ENCODE measurements around the gene SLC6A20. TPM values are rescaled to one million over a fixed set of nuclear protein-coding genes. Genes with fewer than 3 reads are reported as not detected.
A peak's percentile ranks its signal among the peaks of the same experiment; 100 is the strongest.

Gene SLC6A20, protein sequence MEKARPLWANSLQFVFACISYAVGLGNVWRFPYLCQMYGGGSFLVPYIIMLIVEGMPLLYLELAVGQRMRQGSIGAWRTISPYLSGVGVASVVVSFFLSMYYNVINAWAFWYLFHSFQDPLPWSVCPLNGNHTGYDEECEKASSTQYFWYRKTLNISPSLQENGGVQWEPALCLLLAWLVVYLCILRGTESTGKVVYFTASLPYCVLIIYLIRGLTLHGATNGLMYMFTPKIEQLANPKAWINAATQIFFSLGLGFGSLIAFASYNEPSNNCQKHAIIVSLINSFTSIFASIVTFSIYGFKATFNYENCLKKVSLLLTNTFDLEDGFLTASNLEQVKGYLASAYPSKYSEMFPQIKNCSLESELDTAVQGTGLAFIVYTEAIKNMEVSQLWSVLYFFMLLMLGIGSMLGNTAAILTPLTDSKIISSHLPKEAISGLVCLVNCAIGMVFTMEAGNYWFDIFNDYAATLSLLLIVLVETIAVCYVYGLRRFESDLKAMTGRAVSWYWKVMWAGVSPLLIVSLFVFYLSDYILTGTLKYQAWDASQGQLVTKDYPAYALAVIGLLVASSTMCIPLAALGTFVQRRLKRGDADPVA
- total RNA-seq: not detected in 2 replicates

DNA sequence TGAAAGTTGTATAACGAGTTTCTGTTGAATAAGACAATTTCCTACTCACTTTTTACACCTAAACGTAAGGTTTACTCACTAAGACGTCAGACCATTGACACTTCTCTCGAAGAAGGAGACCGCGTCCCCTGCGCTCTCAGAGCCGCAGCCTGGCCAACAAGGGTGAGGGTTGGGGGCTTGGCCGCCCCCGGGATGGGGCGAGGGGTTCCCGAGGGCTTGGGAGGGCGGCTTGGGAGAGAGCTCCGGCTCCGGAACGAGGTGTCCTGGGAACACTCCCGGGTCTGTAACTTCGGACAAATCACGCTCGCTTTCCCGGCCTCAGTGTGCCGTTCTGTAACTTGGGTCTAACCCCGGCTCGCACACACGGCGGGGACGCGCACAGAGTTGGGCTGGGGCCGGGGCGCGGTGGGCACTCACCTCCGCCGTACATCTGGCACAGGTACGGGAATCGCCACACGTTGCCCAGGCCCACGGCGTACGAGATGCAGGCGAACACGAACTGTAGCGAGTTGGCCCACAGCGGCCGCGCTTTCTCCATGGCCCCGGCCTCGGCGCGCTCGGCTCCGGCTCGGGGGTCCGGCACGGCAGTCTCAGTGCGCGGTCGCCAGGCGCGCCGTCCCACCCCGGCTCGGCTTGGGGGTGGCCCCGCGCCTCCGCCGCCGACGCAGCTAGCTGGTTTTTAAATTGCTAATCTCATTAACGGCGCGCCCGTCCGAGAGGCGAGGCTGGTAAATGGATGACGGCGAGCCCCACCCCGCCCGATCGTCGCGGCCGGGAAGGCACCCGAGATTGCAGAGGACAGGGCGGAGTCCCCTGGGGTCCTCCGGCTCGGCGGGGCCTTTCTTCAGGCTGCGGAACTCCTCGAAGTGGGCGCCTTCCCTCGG lies at the start of gene SLC6A20:
Gene SLC6A20, minus strand, starts transcription at position 655 of the 884 bp plus-strand sequence. Its CDS starts 117 bp downstream, at position 538.
- POLR2A ChIA-PET: no interaction called here
- H3K27ac Mint-ChIP-seq: no peak within 1 kb of the TSS

DNA sequence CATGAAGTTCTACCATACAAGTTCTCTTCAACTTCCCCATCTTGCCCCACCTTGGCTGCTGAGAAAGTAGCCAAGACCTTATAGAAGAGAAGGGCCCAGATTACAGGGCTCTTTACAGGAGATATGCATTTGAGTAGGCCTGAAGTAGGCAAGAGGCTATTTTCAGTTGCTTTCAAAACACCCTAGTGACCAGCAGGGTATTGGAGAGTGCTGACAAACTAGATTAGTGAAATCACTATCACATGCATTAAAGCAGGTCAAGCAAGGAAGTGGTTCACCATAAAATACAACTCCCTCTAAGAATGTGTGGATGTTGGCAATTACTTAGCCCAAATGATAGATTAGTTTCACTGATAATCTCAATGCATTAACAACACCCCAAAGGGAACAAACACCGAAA lies 48.3 kb upstream of the SLC6A20 start:
- ChIA-PET CTCF (no interaction called here), POLR2A (no interaction called here)
- DNase-seq (no peak), ATAC-seq (ENCODE audit: low read depth) (no peak)
- peaks cover 8% of the 10 kb centered on the region for H3K27me3 Mint-ChIP-seq
- peaks cover 3% of the 10 kb centered on the region for H3K36me3 Mint-ChIP-seq (ENCODE audit: low read depth)
- no peaks in the 10 kb centered on the region for H3K9me3 Mint-ChIP-seq
- TF ChIP-seq, protein P1, sequence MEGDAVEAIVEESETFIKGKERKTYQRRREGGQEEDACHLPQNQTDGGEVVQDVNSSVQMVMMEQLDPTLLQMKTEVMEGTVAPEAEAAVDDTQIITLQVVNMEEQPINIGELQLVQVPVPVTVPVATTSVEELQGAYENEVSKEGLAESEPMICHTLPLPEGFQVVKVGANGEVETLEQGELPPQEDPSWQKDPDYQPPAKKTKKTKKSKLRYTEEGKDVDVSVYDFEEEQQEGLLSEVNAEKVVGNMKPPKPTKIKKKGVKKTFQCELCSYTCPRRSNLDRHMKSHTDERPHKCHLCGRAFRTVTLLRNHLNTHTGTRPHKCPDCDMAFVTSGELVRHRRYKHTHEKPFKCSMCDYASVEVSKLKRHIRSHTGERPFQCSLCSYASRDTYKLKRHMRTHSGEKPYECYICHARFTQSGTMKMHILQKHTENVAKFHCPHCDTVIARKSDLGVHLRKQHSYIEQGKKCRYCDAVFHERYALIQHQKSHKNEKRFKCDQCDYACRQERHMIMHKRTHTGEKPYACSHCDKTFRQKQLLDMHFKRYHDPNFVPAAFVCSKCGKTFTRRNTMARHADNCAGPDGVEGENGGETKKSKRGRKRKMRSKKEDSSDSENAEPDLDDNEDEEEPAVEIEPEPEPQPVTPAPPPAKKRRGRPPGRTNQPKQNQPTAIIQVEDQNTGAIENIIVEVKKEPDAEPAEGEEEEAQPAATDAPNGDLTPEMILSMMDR (IDR thresholded peaks at IDR 0.05): no peak
- H3K4me3 Mint-ChIP-seq: no peak overlapping the region
- H3K4me1 Mint-ChIP-seq: peaks cover 28% of the 10 kb centered on the region
- intact Hi-C loops (cut with micrococcal nuclease): loop anchor here (2.0 to 10.0 kb wide), 5 partner anchors 16 to 690 kb away; partner anchors contain the start of gene FYCO1
- no peak overlapping the region for H3K27ac Mint-ChIP-seq

More for the DNA sequence above, at the start of gene SLC6A20:
- Mint-ChIP-seq H3K27me3 (peaks cover 34% of the 10 kb centered on the region), H3K9me3 (no peaks in the 10 kb centered on the region), H3K4me1 (peaks cover 17% of the 10 kb centered on the region), H3K36me3 (ENCODE audit: low read depth) (no peaks in the 10 kb centered on the region), H3K4me3 (peak within 1 kb of the TSS; percentile 70)
- ATAC-seq (ENCODE audit: low read depth) (peak; percentile 71), DNase-seq (peak; percentile 19)
- CTCF ChIA-PET: no interaction called here
- intact Hi-C loops (cut with micrococcal nuclease): no loop called here
- TF ChIP-seq, protein P1 (IDR thresholded peaks at IDR 0.05): no peak

DNA sequence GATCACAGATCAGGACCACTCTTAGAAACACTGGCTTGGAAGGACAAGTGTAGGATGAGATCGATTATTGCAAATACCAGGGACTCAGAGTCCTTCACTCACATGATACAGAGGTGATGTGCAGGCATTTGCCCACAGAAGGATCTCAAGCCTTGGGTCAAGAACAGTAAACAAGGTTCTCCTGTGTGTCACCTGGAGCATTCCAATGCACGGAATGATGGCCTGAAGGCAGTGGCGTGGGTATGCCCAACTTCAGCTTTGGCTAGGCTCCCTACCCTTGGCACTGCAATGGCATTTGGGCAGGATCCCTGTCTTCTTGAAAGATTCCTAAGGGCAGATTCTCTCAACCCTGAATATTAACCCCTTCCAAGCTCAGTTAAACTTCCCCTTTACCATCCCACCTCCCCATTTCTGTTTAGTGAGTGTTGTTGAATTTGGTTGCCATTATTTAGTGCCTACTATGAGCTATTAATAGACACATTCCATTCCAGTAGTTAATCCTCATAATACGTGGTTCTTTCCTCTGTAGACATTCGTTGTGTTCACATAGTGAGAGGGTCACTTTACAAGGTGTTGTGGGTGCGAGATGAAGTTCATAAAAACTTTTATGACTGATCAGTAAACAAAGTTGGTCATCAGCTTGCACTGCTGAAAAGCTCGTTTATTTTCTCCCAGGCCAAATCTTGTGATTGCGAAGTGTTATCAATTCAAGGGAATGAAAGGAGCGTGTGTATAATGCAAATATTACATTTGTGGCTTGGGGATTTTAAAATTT lies 46.7 kb upstream of the SLC6A20 start:
- DNase-seq: no peak
- peaks cover 28% of the 10 kb centered on the region for H3K4me1 Mint-ChIP-seq
- peaks cover 3% of the 10 kb centered on the region for H3K36me3 Mint-ChIP-seq (ENCODE audit: low read depth)
- TF ChIP-seq, protein P1 (IDR thresholded peaks at IDR 0.05): no peak
- POLR2A ChIA-PET: interaction anchor here (0.7 to 0.8 kb wide), 4 partner anchors 18 to 153 kb away, joined by 3 read pairs; partner anchors contain the start of gene FYCO1
- intact Hi-C loops (cut with micrococcal nuclease): loop anchor here (1.0 to 10.0 kb wide), 6 partner anchors 49 to 692 kb away; partner anchors contain the start of genes FYCO1 and SACM1L
- H3K9me3 Mint-ChIP-seq: no peaks in the 10 kb centered on the region
- no peak overlapping the region for H3K27ac Mint-ChIP-seq
- H3K4me3 Mint-ChIP-seq: peak overlapping the region; percentile 97
- CTCF ChIA-PET: interaction anchor here (0.6 to 1.4 kb wide), 3 partner anchors 22 to 646 kb away, joined by 3 read pairs; no protein-coding TSS in a partner anchor
- ATAC-seq (ENCODE audit: low read depth): no peak
- peaks cover 4% of the 10 kb centered on the region for H3K27me3 Mint-ChIP-seq

DNA sequence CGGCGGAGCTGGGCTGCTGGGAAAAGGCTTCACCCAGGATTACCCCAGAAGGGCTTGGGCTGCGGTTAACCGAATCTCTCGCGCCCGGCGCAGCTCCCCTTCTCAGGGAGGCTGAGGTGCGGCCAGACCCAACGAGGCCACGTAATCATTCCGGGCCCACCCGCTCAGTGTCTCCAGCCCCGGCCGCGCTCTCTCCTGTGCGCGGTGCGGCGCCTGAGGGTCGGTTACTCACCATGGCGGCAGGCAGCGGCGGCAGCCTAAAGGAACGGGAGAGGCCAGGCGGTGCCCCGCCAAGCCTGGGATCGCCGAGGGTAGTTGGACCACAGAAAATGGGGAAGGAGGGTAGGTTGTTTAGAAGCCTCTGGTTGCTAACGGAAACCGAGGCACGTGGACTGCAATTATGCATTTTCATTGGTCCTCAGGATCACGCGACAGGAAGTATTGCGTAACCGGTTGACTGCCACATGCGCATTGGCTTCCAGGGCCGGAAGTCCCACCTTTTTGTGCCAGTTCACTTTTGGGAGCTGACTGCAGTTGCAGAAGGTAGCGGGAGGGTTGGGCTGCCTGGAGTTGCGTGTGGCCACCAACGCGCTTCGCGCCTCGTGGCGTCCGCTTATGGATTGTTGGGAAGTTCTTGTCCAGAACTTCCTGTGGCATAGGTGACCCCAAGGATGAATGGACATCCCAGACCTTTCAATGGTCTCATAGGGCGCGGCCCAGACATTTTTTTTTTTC lies 45.6 kb upstream of the SLC6A20 start, which contains the start of gene LZTFL1:
Gene LZTFL1, minus strand, starts transcription at position 363 of the 735 bp plus-strand sequence. Its CDS starts 128 bp downstream, at position 235.
- TF ChIP-seq, protein P1 (IDR thresholded peaks at IDR 0.05): no peak
- Mint-ChIP-seq H3K4me3 (peak within 1 kb of the TSS; percentile 97), H3K4me1 (peaks cover 25% of the 10 kb centered on the region), H3K27me3 (peaks cover 2% of the 10 kb centered on the region), H3K36me3 (ENCODE audit: low read depth) (peaks cover 7% of the 10 kb centered on the region), H3K9me3 (no peaks in the 10 kb centered on the region), H3K27ac (peak within 1 kb of the TSS; percentile 93)
- ChIA-PET POLR2A (interaction anchor here (0.6 to 2.6 kb wide), 5 partner anchors 11 to 154 kb away, joined by 3 to 8 read pairs (median 3); partner anchors contain the start of gene FYCO1), CTCF (interaction anchor here (0.9 to 1.4 kb wide), 6 partner anchors 9 to 97 kb away, joined by 3 to 5 read pairs (median 4); no protein-coding TSS in a partner anchor)
- intact Hi-C loops (cut with micrococcal nuclease): loop anchor here (1.0 to 10.0 kb wide), 6 partner anchors 50 to 693 kb away; partner anchors contain the start of genes FYCO1 and SACM1L
- DNase-seq (peak; percentile 80), ATAC-seq (ENCODE audit: low read depth) (peak; percentile 88)
